Heart left ventricle (tissue), 16 donors: Measurements from ENCODE around the gene NFS1. TPM values are rescaled to one million over a fixed set of nuclear protein-coding genes. Genes with fewer than 3 reads are reported as not detected.
"Not testable (repeated sequence)": the region's sequence is repeated elsewhere in the genome, so short reads cannot be mapped to it uniquely, and the experiment has no call there.

Experiments
- ATAC-seq, 4 donors: fragments of 200-7000 bp; cut with Tn5 transposase; one replicate each; pipeline ENCODE4 v1.9.1; 2020 to 2022; ENCODE audit warnings: moderate library complexity in 4 of 4, mild to moderate bottlenecking in 3 of 4, moderate number of reproducible peaks in 1 of 4
- DNase-seq, 5 donors: peaks; one replicate each; pipeline ENCODE4 v3.0.0-alpha.2; 2020
- H3K27ac ChIP-seq, 12 donors: fragments of 200-600 bp; sonication (generic) in 4 of 12; one replicate each; pipeline versions ENCODE4 v1.5.0 to v1.8.0; 2016 to 2022; ENCODE audit warnings: mild to moderate bottlenecking in 2 of 12
- H3K27me3 ChIP-seq, 9 donors: fragments of 200-600 bp; sonication (generic) in 2 of 9; one replicate each; pipeline versions ENCODE4 v1.5.1 to v1.8.0; 2016 to 2022; ENCODE audit warnings: mild to moderate bottlenecking in 3 of 9
- H3K36me3 ChIP-seq, 9 donors: fragments of 200-600 bp; sonication (generic) in 2 of 9; one replicate each; pipeline versions ENCODE4 v1.5.0 to v1.8.0; 2018 to 2022; ENCODE audit warnings: mild to moderate bottlenecking in 2 of 9
- H3K4me1 ChIP-seq, 12 donors: fragments of 200-600 bp; sonication (generic) in 4 of 12; one replicate each; pipeline versions ENCODE4 v1.5.0 to v1.8.0; 2016 to 2022; ENCODE audit warnings: mild to moderate bottlenecking in 3 of 12
- H3K4me3 ChIP-seq, 12 donors: fragments of 200-600 bp; sonication (generic) in 4 of 12; one replicate each; pipeline versions ENCODE4 v1.5.0 to v1.8.0; 2017 to 2022; ENCODE audit warnings: mild to moderate bottlenecking in 9 of 12, moderate library complexity in 4 of 12
- H3K9me3 ChIP-seq, 12 donors: fragments of 200-600 bp; sonication (generic) in 4 of 12; one replicate each; pipeline versions ENCODE4 v1.5.0 to v1.8.0; 2016 to 2022; ENCODE audit warnings: mild to moderate bottlenecking in 1 of 12
- POLR2A ChIP-seq, 2 donors: fragments of 450-650 bp; IDR thresholded peaks; one replicate each; pipeline ENCODE4 v1.6.1; 2017; ENCODE audit warnings: antibody characterized with exemption in 2 of 2, mild to moderate bottlenecking in 2 of 2, moderate library complexity in 2 of 2
- WGBS, 4 donors: extraction: QIAGEN DNeasy Blood & Tissue Kit in 2 of 4; methylation state at CpG; one replicate each; pipeline versions ENCODE4 v1.1.5 to v1.1.7; 2013 to 2018; 5-methylcytosine and 5-hydroxymethylcytosine counted together
- intact Hi-C, 10 donors: fragments of 100-400 bp; cut with DNase I; formaldehyde crosslinking; loops; one replicate each; pipeline versions ENCODE4 v1.11.1 to v1.14.2; 2022
- polyA plus RNA-seq, 2 donors: library from polyadenylated mRNA; stranded (reverse); fragments of 200-250 nt; gene quantifications; one replicate each; pipeline ENCODE4 v1.2.3, GENCODE V29; 2013
- total RNA-seq, 9 donors: library from RNA; depleted of rRNA in 2 of 9; stranded (reverse); fragments of >200 nt in 2 of 9; fragmentation: NEBNext Ultra II Directional in 3 of 9; extraction: Animal tissue kit (Norgen Biotek cat#: 25700) in 3 of 9; gene quantifications; one replicate each; pipeline versions ENCODE4 v1.1.0 to v1.2.4, GENCODE V29; 2016 to 2023
- TF ChIP-seq, protein P1 (sequence below), 12 donors: fragments of 200-600 bp; sonication (generic) in 4 of 12; IDR thresholded peaks; one replicate each; pipeline versions ENCODE4 v1.5.0 to v1.8.0; 2018 to 2022; ENCODE audit warnings: antibody characterized with exemption in 12 of 12, mild to moderate bottlenecking in 5 of 12
- donor health status: ischemic (EF 13 %, LVEDD 7.1; RV severe dilation, severe dysfunction).
- donor health status: healthy with polysubstance abuse.
- donor health status: DM: no; HTN: yes; CAD: no.
- donor health status: DM: no; HTN: no; CAD: no.
- donor health status: ischemic (EF 25% LVEDD 6.9; RV normal size, moderate dysfunction).
- donor health status: ischemic (EF 25% LVEDD 5.7; RV mildly dilated, moderate dysfunction).
- donor health status: healthy.
- donor health status: DM: yes; HTN: yes; CAD: no.
- donor health status: ischemic (EF 35%, LVEDD 5.7; RV mildly dilated, moderate dysfunction).
- donor health status: nonischemic (EF 11% LVEDD 7.7; RV severe dilation, severe dysfunction).
- donor health status: DM: yes; HTN: yes; CAD: no.
- donor health status: PGD.
- donor health status: ischemic (EF 29% LVEDD 5.4; RV normal size, mild dysfunction).
- donor health status: nonischemic (EF 23%, LVEDD 6.1; RV moderate dilation, normal function).

Gene NFS1
- total and polyA plus RNA-seq, 11 donors: 27.4 to 67.5 (median 58.3) TPM

DNA sequence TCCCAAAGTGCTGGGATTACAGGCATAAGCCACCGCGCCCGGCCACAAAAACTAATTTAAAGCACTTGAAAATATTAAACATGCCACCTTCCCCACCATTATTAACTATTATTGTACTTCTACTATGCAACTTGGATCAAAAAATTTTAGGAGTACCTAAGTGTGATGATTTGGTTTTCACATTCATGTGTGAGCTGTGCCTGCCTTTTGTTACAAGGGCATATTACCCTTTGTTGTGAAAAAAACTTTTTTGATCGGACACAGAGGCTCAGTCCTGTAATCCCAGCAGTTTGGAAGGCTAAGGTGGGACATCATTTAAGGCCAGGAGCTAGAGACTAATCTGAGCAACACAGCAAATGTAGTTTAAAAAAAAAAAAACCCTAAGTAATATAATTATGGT, 17.2 kb upstream of the NFS1 start:
- WGBS, 4 donors: 94 to 95% (median 95%) methylated on average over 4 of the region's 4 CpGs
- DNase-seq (no peak), ATAC-seq (no peak)
- H3K27ac ChIP-seq: no peak overlapping the region
- H3K9me3 ChIP-seq: no peaks in the 10 kb centered on the region
- H3K36me3 ChIP-seq: peaks cover 1 to 100% (median 100%) of the 10 kb centered on the region in 9 donors
- intact Hi-C loops: loop anchor here in 1 of 10 donors (5.0 kb wide), 1 partner anchor 166 kb away; no protein-coding TSS in a partner anchor
- no peak overlapping the region for H3K4me3 ChIP-seq
- no peaks in the 10 kb centered on the region for H3K27me3 ChIP-seq
- TF ChIP-seq POLR2A (IDR thresholded peaks at IDR 0.05): no peak
- TF ChIP-seq, protein P1, sequence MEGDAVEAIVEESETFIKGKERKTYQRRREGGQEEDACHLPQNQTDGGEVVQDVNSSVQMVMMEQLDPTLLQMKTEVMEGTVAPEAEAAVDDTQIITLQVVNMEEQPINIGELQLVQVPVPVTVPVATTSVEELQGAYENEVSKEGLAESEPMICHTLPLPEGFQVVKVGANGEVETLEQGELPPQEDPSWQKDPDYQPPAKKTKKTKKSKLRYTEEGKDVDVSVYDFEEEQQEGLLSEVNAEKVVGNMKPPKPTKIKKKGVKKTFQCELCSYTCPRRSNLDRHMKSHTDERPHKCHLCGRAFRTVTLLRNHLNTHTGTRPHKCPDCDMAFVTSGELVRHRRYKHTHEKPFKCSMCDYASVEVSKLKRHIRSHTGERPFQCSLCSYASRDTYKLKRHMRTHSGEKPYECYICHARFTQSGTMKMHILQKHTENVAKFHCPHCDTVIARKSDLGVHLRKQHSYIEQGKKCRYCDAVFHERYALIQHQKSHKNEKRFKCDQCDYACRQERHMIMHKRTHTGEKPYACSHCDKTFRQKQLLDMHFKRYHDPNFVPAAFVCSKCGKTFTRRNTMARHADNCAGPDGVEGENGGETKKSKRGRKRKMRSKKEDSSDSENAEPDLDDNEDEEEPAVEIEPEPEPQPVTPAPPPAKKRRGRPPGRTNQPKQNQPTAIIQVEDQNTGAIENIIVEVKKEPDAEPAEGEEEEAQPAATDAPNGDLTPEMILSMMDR (IDR thresholded peaks at IDR 0.05): no peak
- H3K4me1 ChIP-seq: peaks cover 0 to 33% (median 19%) of the 10 kb centered on the region in 12 donors

DNA sequence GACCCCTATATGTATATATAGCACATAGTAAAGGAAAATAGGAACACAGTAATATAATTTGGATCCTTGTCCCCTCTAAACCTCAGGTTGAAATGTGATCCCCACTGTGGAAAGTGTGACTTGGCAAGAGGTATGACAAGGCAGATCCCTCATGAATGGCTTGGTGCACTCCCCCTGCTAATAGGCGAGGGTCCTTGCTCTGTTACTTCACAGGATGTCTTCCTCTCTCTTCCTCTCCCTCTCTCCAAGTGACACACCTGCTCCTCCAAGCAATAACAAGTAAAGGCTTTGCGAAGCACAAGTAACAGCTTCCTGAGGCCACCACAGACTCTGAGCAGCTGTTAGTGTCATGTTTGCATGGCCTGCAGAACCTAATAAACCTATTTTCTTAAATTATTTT, 16.5 kb upstream of the NFS1 start:
- no peak for ATAC-seq
- Histone ChIP-seq H3K36me3 (peaks cover 0 to 100% (median 100%) of the 10 kb centered on the region in 9 donors), H3K9me3 (no peaks in the 10 kb centered on the region), H3K27me3 (no peaks in the 10 kb centered on the region), H3K4me1 (peaks cover 0 to 34% (median 23%) of the 10 kb centered on the region in 12 donors), H3K4me3 (no peak overlapping the region), H3K27ac (no peak overlapping the region)
- 88 to 98% (median 95%) methylated on average over 2 of the region's 2 CpGs for WGBS, 4 donors
- DNase-seq: no peak
- intact Hi-C loops: loop anchor here in 1 of 10 donors (5.0 kb wide), 1 partner anchor 167 kb away; no protein-coding TSS in a partner anchor
- TF ChIP-seq POLR2A (IDR thresholded peaks at IDR 0.05): no peak
- TF ChIP-seq, protein P1 (IDR thresholded peaks at IDR 0.05): no peak

DNA sequence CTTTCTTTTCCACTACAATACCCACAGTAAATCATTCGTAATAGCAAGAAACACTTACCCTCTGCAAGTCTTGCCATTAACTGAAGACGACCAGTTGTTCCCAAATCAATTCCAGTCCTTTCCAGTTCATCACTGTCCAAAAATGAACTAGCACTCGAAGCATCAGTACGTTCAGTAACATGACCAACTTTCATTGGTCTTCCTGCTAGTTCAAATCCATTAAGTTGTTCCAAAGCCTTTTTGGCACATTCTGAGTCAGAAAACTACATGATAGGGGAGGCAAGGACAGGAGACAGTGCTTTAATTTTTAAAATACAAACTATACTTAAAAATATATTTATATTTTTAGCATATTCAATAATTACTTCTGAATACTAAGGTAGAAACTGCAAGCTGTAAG, 15.0 kb upstream of the NFS1 start:
- Histone ChIP-seq H3K9me3 (no peaks in the 10 kb centered on the region), H3K27ac (no peak overlapping the region), H3K4me1 (peaks cover 0 to 35% (median 29%) of the 10 kb centered on the region in 12 donors), H3K36me3 (peaks cover 0 to 100% (median 100%) of the 10 kb centered on the region in 9 donors), H3K4me3 (no peak overlapping the region), H3K27me3 (no peaks in the 10 kb centered on the region)
- no peak for DNase-seq
- intact Hi-C loops: no loop called here
- no peak for ATAC-seq
- TF ChIP-seq, protein P1 (IDR thresholded peaks at IDR 0.05): no peak
- no peak for TF ChIP-seq POLR2A (IDR thresholded peaks at IDR 0.05)
- 52 to 71% (median 62%) methylated on average over 4 of the region's 4 CpGs for WGBS, 4 donors

DNA sequence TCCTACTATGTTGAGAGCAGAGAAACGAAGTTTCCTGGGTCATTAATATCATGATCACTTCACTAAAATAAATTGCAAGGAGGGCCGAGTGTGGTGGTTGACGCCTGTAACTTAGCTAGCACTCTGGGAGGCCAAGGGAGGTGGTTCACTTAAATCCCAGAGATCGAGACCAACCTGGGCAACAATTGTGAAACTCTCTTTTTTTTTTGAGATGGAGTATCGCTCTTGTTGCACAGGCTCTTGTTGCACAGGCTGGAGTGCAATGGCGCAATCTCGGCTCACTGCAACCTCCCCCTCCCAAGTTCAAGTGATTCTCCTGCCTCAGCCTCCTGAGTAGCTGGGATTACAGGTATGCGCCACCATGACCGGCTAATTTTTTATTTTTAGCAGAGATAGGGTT, 14.0 kb upstream of the NFS1 start:
- not testable (repeated sequence) for H3K27ac ChIP-seq, H3K9me3 ChIP-seq, ATAC-seq, DNase-seq, H3K27me3 ChIP-seq, H3K4me3 ChIP-seq
- intact Hi-C loops: loop anchor here in 1 of 10 donors (1.0 kb wide), 1 partner anchor 19 kb away; no protein-coding TSS in a partner anchor
- Histone ChIP-seq H3K36me3 (peaks cover 0 to 100% (median 100%) of the 10 kb centered on the region in 9 donors), H3K4me1 (peaks cover 0 to 40% (median 30%) of the 10 kb centered on the region in 12 donors)
- 85 to 91% (median 88%) methylated on average over 9 of the region's 9 CpGs for WGBS, 4 donors
